Measurements from ENCODE around the gene KCNJ6.

Gene KCNJ6

DNA sequence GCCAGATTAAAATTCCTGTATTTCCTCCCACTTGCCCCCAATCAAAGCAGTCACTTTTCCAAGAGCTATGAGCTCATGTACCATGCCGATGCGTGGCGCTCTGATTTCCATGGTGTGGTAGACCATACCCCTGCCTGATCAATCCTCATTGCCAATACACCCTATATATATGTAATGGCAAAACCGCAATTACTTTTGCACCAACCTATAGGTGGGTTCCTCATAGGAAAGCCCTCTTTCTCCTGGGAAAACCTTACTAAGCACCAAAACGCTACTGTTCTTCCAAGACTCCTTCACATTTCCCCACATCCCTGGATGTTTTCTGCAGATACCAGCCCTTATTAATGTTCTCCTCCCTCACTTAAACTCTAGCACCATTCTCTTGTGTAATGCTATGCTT is 11.0 kb downstream of the KCNJ6 start:
- DNase-seq (ENCODE audit: low read depth in 1 of 2, low spot score in 1 of 2), result no peak

DNA sequence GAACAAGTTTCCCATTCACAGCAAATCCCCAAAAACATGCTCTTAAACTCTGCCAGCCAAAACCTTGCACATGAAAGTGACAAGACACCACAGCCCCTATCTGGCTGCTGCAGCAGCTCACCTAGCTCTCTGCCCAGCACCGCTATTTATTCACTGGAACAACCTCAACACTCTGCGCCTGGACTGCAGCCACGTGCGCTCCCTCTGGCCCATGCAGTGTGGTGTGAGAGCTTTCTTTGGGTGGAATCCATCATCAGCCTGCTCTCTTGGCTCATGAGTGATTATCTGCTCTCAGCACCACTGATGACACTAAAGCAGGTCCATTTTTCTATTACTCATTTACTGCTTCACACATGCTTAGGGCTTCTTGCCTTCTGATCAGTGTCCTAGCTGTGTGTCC is 11.4 kb downstream of the KCNJ6 start:
- no peak for DNase-seq (ENCODE audit: low read depth in 1 of 2, low spot score in 1 of 2)

DNA sequence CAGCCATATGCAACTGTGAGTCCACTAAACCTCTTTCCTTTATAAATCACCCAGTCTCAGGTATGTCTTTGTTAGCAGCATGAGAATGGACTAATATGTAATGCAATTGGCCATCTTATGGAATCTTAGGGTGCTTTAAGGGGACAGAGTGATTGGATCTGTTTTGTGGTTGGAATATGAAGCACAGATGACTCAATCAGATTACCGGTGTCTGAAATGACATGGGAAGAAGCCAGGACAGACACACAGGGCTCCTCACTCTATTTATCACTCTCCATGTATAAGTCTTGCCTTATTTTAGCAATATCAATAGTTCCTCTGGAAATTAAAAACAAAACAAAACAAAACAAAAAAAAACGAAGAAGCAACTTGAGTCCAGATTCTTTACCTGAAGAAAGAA is 12.9 kb downstream of the KCNJ6 start:
- DNase-seq (ENCODE audit: low read depth in 1 of 2, low spot score in 1 of 2), result no peak

DNA sequence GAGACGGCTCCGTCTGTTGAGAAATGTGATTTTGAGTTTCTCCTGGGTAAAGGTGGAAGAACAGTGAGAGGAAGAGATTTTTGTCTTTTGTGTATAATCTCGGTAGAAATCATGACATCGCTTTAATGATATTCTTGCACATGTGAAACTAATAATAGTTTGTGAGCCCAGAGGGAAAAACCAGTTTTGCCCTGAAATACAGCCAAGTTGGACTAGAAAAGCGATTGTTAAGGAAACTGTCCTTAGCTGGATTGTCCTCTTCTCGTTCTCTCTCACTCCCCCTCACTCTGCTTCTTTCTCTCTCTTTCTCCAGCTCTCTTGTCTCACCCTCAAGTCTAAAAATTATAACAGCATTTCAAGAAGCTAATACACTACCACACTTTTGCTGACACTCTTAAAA is 17.1 kb downstream of the KCNJ6 start:
- no peak for DNase-seq (ENCODE audit: low read depth in 1 of 2, low spot score in 1 of 2)

DNA sequence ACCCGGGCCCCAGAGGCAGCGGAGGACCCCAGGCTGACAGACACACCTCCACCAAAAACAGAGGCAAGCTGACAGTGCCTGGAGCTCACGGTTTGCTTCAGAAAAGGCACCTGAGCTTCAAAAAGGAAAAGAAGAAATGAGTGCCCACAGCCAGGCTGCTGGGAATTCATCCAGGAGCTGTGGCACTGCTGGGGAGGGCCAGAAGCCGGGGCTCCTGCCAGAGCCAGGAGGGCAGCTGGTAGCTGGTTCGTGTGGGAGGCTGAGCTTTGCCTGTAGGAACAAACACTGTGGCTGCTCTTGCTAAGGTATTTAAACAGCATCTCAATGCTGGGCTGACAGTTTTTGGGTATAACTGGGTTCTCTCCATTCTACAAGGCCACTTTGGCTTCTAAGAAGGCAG is 19.5 kb downstream of the KCNJ6 start:
- DNase-seq (ENCODE audit: low read depth in 1 of 2, low spot score in 1 of 2), result no peak

DNA sequence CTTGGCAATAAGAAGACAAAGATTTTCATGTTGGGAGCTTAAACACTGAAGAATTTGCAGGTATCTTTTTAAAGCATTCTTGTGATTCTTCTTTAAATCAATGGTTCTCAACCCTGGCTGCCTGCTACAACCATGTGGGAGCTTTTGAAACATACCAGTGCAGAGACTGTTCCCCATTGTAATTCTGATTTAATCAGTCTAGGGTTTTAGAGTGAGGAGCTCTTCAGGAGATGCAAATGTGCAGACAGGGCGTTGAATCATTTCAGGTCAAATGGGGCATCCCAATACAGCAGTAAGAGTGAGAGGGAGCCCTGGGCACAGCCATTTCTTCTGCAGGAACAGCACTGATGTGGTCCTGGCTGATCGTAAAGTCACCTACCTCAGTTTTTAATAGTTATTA is 24.3 kb downstream of the KCNJ6 start:
- no peak for DNase-seq (ENCODE audit: low read depth in 1 of 2, low spot score in 1 of 2)

DNA sequence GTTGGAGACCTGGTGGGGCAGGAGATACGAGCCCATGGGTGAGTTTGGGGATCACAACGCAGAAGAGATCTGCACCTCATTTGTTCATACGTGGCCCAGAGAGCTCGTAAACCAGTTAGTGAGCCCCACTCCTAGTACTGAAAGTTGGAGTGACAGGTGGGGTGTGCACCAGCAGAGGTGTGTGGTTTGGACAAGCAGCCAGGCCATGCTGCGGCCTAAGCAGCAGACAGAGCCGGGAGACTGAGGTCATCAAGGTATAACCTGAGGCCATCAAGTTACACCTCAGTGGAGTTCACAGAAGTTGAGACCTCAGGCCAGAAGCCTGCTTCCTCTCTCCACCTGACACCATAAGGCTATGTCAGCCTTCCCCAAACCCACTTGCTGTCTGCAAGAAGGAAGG is 27.6 kb downstream of the KCNJ6 start:
- DNase-seq (ENCODE audit: low read depth in 1 of 2, low spot score in 1 of 2), result no peak

DNA sequence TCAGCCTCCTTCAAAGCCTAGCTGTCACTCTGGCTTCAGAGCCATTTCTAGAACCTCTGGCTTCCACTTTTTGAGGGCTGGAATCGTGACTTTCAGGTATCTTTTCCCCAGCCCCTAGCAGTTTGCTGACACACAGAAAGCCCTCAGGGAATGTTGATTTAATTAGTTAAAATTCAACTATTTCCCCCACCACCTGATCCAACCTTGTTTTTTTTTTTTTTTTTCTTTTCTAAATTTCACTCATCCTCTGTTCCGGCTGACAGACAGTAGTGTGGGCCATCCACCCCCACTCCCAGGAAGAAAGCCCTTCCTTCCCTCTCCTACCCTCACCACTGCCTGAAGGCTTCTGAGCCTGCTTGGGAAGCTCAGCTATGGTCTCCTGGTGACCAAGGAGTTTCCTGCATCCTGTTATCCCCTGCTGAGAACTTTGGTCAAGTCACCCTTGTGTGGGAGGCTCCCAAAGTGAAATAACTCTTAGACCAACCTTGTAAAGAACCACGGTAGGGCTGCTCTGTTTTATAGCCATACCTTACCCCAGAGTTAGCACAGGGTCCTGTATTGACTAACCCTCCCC is 29.4 kb downstream of the KCNJ6 start:
- no peak for DNase-seq (ENCODE audit: low read depth in 1 of 2, low spot score in 1 of 2)

DNA sequence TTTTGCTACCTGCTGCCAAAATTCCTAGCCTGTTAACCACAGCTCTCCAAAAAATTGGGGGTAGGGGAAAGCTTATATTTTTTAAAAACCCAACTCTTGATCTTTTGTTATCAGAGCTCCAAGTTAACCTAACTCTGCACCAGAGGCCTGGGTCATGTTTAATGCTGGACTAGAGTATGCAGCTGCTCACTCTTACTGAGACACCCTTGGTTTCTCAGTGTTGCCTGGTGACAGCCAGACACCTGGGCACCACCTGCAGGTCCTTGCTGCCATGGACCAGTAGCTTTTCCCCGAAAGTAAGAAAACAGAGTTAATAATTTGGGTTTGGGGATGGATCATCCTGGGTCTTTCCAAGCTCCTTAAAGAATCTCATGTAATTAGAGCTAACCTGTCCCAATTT is 30.1 kb downstream of the KCNJ6 start:
- DNase-seq (ENCODE audit: low read depth in 1 of 2, low spot score in 1 of 2), result no peak

DNA sequence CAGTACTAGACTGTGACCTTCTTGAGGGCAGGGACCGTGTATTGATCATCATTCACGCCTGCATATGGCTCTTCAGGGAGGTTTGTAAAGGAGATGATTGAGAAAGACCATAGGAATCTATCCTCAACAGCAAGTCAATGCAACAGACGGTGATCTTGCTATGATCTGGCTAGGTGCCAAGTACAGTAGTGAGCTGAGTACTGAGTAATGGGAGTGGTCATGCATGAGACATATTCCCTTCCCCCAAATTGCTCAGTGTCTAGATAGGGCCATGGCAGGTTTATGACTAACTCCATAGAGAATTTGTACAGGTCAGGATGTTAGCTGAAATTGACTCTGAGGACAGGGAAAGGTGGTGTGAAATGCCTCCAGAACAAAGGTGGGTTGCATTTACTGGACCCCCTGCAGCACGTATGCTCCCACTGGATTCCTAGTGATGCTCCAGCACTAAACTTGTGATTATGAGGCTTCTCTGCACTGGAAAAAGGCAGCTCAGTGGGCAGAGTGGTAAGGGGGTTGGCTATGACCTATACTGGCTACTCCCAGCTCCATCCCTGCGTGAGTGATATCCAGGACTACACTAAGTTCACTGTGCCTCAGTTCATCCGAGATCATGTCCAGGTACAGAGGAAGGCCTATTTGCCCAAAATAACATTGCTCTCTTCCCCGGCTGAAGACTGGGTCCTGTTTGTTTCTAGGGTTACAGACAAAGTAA is 37.2 kb downstream of the KCNJ6 start:
- DNase-seq (ENCODE audit: low read depth in 1 of 2, low spot score in 1 of 2), result no peak

DNA sequence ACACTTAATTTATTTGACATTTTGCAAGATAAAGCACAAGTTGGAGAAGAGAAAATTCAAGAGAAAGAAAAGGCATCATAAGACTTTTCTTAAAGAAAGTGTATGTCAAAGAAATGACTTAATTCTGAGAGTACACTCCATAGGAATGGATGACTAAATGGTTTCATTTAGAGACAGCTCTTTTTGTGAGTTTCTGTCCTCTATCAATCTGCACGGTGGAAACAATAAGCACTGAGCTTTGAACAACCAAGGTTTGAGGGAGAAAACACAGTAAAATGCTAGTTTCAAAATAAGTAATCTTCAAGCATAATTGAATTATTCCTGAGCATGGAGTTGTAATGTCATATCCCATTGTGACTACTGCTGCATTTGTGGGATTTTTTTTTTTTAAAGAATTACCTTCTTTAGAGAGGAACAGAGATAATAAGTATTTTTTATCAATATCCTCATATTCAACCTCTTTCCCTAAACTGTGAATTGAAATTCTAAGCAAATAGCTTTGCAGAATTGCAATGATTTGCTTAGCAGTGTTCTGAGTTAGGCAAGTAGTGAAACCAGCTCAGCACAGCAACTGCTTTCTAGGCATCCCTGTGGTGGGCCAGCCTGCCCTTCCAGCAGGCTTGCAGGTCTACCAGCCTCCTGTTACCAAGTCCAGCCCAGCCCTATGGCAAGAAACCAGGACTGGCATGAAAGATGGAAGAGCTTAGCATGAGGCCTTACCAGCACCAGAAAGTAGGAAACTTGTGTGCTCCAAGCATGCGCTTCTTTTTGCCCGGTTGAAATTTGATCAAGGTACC is 38.2 kb downstream of the KCNJ6 start:
- no peak for DNase-seq (ENCODE audit: low read depth in 1 of 2, low spot score in 1 of 2)

DNA sequence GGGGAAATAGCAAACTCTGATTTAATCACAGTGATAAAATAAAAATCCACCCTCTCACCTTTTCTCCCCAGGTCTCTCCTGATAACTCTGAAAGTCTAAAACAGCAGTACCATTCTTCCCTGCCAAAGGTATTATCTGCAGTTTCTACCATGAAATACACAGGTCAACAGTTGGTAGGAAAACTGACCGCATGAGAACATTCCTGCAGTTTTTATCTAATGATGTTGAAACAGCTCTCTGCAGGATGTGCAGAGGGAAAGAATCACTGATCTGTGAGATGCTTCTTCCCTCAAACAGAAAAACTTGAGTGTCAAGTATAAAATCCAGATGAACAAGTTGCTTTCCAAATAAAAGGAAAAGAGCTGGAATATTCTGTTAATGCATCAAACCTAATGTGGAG is 39.1 kb downstream of the KCNJ6 start:
- DNase-seq (ENCODE audit: low read depth in 1 of 2, low spot score in 1 of 2), result no peak

DNA sequence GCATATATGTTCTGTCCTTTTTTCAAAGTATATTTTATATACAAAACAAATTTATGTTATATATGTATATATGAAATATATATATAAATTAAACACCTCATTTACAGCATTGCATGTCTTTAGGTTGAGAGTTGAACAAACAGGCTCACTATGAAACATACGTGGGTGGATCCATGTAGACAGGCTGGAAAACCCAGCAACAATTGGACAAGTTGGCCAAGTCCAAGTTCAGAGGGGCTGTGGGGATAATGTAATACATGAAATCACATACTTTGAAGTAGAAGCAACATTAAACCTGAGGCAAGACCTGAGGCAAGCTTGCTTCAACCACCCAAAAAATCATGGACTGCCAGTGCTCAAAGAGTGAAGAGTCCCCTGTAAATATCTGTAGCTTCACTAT is 39.7 kb downstream of the KCNJ6 start:
- no peak for DNase-seq (ENCODE audit: low read depth in 1 of 2, low spot score in 1 of 2)

DNA sequence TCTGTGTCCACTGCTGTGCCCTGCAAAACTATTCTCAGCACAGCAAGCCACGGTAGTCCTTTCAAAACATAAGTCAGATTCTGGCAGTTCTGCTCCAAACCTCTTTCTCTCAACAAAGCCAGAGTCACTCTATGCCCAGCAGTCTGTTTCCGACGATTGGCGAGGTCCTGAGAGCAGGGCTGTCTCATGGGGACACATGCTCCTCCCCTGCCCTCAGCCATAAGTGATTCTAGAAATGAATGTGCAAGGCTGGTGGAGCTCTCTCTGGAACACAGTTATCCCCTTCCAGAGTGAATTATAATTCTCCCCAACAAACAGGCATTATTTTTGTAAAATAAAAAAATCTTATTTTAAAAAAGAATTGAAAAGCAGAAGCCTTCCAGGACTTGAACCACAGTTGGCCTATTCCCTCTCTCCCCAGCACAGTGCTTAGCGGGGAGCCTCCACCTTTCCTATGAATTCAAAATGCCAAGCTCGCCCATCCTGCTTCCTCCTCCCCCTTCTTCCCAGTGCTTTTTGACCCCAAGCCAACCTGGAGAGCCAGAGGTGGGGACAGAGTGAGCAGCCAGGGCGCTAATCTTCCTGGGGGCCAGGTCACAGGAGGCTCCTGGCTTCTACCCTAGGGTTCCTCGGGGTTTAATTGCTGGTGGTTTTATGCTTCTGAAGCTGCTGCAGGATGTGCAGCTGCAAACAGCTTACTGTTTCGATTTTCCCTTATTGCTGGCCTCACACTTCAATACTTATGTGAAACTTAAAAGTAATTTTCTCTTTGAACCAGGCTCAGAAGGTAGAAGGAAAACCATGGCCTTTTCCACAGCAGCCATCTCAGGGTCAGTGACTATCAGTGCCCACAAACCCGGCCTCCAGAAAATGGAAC is 41.1 kb downstream of the KCNJ6 start:
- DNase-seq (ENCODE audit: low read depth in 1 of 2, low spot score in 1 of 2), result no peak

DNA sequence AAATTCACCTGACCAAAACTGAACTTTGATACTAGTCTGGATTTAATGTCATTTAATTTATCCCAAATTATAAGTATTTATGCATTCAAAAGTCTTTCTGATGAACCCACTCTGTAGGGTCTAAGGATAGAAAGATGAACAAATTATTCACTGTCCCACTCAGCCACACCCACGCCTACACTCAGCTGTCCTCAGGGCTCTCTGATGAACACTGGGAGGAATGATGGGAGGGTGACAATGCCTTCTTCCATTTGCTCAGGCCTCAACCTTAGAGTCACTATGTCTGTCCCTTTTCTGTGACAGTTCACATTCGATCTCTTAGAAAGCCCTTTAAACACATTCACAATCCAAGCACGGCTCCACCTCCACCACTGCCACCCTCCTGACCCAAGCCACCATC is 41.8 kb downstream of the KCNJ6 start:
- DNase-seq (ENCODE audit: low read depth in 1 of 2, low spot score in 1 of 2), result no peak

DNA sequence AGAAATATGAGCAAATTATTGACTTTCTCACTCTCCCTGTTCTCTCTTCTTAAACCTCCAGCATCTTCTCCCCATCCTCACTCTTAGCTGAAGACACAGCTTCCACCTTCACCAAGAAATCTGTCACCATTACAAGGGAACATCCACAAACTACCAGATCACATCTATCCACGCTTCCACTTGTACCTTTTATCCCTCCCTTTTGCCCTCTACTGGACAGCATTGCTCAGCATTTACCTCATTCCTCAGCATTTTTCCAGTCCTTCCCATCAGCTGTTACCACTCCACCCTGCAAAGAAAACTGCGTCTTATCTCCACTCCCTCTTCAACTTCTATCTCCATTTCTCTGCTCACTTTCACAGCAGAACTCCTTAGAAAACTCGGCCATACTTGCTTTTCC is 42.6 kb downstream of the KCNJ6 start:
- no peak for DNase-seq (ENCODE audit: low read depth in 1 of 2, low spot score in 1 of 2)

DNA sequence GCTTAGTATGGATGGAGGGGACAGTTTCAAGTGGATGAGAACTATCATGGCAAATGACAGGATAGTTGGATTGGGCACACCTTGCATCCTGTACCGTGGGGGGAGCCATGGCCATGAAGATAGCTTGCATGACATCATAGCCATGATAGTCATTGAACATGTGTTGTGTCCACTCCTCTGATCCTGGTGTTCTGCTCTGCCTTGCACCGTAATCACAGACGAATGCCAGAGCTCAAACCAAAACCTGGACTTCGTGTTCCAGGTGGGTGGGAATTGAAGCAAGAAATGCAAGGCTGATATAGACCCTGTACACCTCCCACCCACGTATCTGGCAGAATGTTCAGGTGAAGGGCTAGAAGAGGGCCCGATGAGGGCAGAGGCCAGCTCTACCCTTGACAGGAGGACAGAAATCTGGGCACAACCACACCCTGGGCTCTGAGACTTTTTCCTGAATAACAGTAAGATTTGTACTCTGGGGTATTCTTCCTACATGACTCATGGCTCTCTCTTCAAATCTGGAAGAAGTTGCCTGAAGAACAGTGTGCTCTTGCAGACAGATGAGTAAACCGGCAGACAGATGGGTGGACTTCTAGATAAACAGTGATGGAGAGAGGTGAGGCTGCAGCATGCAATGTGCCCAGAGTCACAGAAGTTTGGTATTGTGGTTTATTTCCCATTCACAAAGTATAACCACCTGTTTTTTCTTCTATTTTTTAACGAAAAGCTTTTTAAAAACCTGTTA is 45.0 kb downstream of the KCNJ6 start:
- no peak for DNase-seq (ENCODE audit: low read depth in 1 of 2, low spot score in 1 of 2)

DNA sequence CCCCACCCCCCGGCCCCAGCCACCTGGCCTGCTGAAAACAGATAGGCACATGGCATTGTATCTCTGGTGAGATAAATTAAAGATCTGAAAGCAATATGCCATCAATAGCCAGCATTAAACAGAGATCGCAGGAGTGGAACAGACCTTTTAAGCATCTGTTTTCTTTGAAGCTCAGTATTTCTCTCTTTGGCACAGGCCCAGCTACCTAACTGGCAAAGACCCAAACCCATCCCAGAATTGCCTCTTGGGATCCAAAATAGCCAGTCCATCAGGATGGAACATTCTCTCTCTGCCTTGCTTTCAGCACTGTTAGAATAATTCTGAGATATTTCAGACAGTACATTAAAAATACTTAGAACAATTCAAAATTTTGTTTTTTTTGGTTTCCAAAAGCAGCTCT is 46.0 kb downstream of the KCNJ6 start:
- DNase-seq (ENCODE audit: low read depth in 1 of 2, low spot score in 1 of 2), result no peak

DNA sequence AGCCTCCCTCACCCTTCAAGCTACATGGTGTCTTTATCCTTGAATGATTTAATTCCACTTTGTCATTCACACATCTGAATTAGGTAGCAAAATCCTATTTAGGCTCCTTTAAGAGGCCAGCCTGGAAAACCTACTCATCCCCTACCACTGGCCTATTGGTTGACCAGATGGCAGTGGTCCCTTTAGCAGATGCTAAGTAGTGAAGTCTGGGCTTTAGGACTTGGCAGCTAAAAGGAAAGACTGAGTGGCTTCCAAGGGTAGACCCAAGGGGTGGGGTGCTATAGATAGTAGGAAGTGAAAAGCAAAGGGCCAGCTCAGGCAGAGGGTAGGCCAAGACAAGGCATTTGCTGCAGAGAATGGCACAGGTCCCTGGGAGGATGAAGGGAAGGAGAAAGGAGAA is 46.6 kb downstream of the KCNJ6 start:
- no peak for DNase-seq (ENCODE audit: low read depth in 1 of 2, low spot score in 1 of 2)

DNA sequence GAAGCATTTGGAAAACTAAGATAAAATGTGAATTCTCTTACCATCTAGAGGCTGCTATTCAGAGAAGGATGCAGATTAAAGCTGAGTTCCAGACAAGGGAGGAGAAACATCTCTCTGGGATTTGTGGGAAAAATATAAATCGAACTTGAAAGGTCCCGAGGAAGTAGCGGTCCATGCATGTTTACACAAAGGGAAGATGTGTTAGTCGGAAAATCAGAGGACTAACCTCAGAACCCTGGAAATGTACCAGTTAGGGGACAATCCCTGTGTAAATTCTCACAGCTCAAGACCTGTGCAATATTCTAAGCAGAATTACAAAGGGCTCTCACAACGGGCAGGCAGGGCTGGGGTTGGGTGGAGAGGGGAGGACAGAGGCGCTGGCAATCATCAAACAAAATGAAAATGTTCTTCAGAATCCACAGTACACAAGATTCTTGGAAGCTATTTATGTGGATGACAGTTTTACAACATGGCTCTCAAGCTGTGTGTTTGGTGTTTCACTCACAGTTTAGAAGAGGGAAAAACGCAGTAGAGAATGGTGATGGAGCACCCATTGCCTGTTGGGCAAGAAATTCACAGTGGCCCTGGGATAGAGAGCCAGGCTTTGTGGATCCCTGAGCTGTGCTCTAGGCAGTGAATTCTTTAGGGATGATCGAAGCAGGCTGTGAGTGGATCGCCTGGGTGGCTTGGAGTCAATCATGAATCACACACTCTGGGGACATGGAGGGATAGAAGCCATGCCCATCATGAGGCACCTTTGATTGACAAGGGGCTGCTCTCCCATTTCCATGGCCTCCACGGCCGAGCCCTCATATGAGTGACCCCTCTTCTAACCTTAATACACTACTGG is 47.6 kb downstream of the KCNJ6 start:
- no peak for DNase-seq (ENCODE audit: low read depth in 1 of 2, low spot score in 1 of 2)
